Activated T-cell treated with anti-CD3 and anti-CD28 coated beads, Interleukin-2, amount 50 U/mL, for 72 hours (primary cell): Measurements from ENCODE around the gene NCOA7. TPM values are rescaled to one million over a fixed set of nuclear protein-coding genes. Genes with fewer than 3 reads are reported as not detected.
"Not testable (repeated sequence)": the region's sequence is repeated elsewhere in the genome, so short reads cannot be mapped to it uniquely, and the experiment has no call there.

Experiments
- ATAC-seq, 2 donors: fragments of 150-1000 bp; cut with Tn5 transposase; replicated peaks in 1 of 2; 2 replicates each; pipeline ENCODE4 v1.10.0; 2021; ENCODE audit warnings: moderate library complexity in 2 of 2, mild to moderate bottlenecking in 1 of 2
- DNase-seq, 2 donors: peaks; one replicate each; pipeline ENCODE4 v3.0.0; 2021 to 2022; ENCODE audit warnings: mixed read lengths in 1 of 2
- H3K27ac Mint-ChIP-seq: one replicate; pipeline ENCODE4 v1.8.0; 2022; ENCODE audit warnings: mild to moderate bottlenecking, moderate library complexity, mixed read lengths
- H3K27me3 Mint-ChIP-seq: one replicate; pipeline ENCODE4 v1.8.0; 2022; ENCODE audit warnings: low read depth, mixed read lengths
- H3K36me3 Mint-ChIP-seq, 2 donors: one replicate each; pipeline ENCODE4 v1.8.0; 2022; ENCODE audit warnings: mixed read lengths in 2 of 2, mild to moderate bottlenecking in 1 of 2; ENCODE audit not compliant: insufficient read depth in 2 of 2
- H3K4me1 Mint-ChIP-seq: one replicate; pipeline ENCODE4 v1.8.0; 2022; ENCODE audit warnings: low read depth, mixed read lengths
- H3K4me3 Mint-ChIP-seq, 2 donors: one replicate each; pipeline ENCODE4 v1.8.0; 2022; ENCODE audit warnings: mild to moderate bottlenecking in 2 of 2, mixed read lengths in 2 of 2, moderate library complexity in 2 of 2
- H3K9me3 Mint-ChIP-seq, 2 donors: one replicate each; pipeline ENCODE4 v1.8.0; 2022; ENCODE audit warnings: mixed read lengths in 2 of 2
- total RNA-seq, 2 donors: library from RNA; stranded (reverse); gene quantifications; one replicate each; pipeline ENCODE4 v1.2.3, GENCODE V29; 2022

The NCOA7 gene
- total RNA-seq, 2 donors from 2014 or later: 59.6 to 69.1 TPM

GRCh38 chr6:125906158-125906998, 115.6 kb downstream of the NCOA7 start:
- Mint-ChIP-seq H3K36me3 (peaks cover 9 to 18% of the 10 kb centered on the region in 2 donors), H3K27me3 (no peaks in the 10 kb centered on the region), H3K4me3 (no peak overlapping the region), H3K27ac (no peak overlapping the region), H3K4me1 (peaks cover 51% of the 10 kb centered on the region), H3K9me3 (peaks cover 0 to 2% of the 10 kb centered on the region in 2 donors)
- no peak for ATAC-seq
- peak; percentile 60 to 63 for DNase-seq

GRCh38 chr6:125910527-125910926, 119.8 kb downstream of the NCOA7 start:
- H3K27ac Mint-ChIP-seq: peak overlapping the region; percentile 96
- peaks cover 0 to 2% of the 10 kb centered on the region in 2 donors for H3K9me3 Mint-ChIP-seq
- peak; percentile 96 to 97 for ATAC-seq
- H3K36me3 Mint-ChIP-seq: peaks cover 7 to 15% of the 10 kb centered on the region in 2 donors
- H3K27me3 Mint-ChIP-seq: no peaks in the 10 kb centered on the region
- H3K4me3 Mint-ChIP-seq: peak overlapping the region; percentile 59 to 94
- peak in 1 of 2 donors; percentile 31 for DNase-seq
- peaks cover 33% of the 10 kb centered on the region for H3K4me1 Mint-ChIP-seq

GRCh38 chr6:125911051-125911451, 120.3 kb downstream of the NCOA7 start:
- H3K4me1 Mint-ChIP-seq: peaks cover 28% of the 10 kb centered on the region
- not testable (repeated sequence) for DNase-seq, ATAC-seq, H3K27me3 Mint-ChIP-seq, H3K9me3 Mint-ChIP-seq
- peak overlapping the region; percentile 59 to 94 for H3K4me3 Mint-ChIP-seq
- peak overlapping the region; percentile 96 for H3K27ac Mint-ChIP-seq
- H3K36me3 Mint-ChIP-seq: peaks cover 8 to 15% of the 10 kb centered on the region in 2 donors

GRCh38 chr6:125912430-125912829, 121.7 kb downstream of the NCOA7 start:
- H3K36me3 Mint-ChIP-seq: peaks cover 15 to 21% of the 10 kb centered on the region in 2 donors
- not testable (repeated sequence) for H3K4me3 Mint-ChIP-seq, DNase-seq

GRCh38 chr6:125913145-125913544, 122.4 kb downstream of the NCOA7 start:
- Mint-ChIP-seq H3K4me3 (no peak overlapping the region), H3K4me1 (peaks cover 32% of the 10 kb centered on the region), H3K9me3 (peaks cover 0 to 2% of the 10 kb centered on the region in 2 donors), H3K27ac (peak overlapping the region; percentile 78), H3K27me3 (no peaks in the 10 kb centered on the region), H3K36me3 (peaks cover 19 to 26% of the 10 kb centered on the region in 2 donors)
- no peak for DNase-seq
- no peak for ATAC-seq

More at GRCh38 chr6:125912430-125912829, 121.7 kb downstream of the NCOA7 start:
- Mint-ChIP-seq H3K27ac (peak overlapping the region; percentile 71), H3K4me1 (peaks cover 25% of the 10 kb centered on the region)
- H3K9me3 Mint-ChIP-seq, H3K27me3 Mint-ChIP-seq, ATAC-seq: not testable (repeated sequence)

- no peak overlapping the region for H3K4me3 Mint-ChIP-seq
- DNase-seq: no peak
- H3K36me3 Mint-ChIP-seq: peaks cover 19 to 27% of the 10 kb centered on the region in 2 donors
- ATAC-seq: no peak
- no peak overlapping the region for H3K27ac Mint-ChIP-seq
- H3K4me1 Mint-ChIP-seq: peaks cover 39% of the 10 kb centered on the region
- peaks cover 0 to 2% of the 10 kb centered on the region in 2 donors for H3K9me3 Mint-ChIP-seq
- H3K27me3 Mint-ChIP-seq: no peaks in the 10 kb centered on the region
Measured at GRCh38 chr6:125913864-125914351, 123.1 kb downstream of the NCOA7 start.

- H3K27me3 Mint-ChIP-seq: no peaks in the 10 kb centered on the region
- H3K27ac Mint-ChIP-seq: peak overlapping the region; percentile 95
- no peaks in the 10 kb centered on the region for H3K9me3 Mint-ChIP-seq
- peaks cover 28 to 38% of the 10 kb centered on the region in 2 donors for H3K36me3 Mint-ChIP-seq
- no peak for DNase-seq
- ATAC-seq: no peak
- H3K4me1 Mint-ChIP-seq: peaks cover 38% of the 10 kb centered on the region
- H3K4me3 Mint-ChIP-seq: peak overlapping the region; percentile 80 to 94
Measured at GRCh38 chr6:125918230-125918629, 127.5 kb downstream of the NCOA7 start.

- Mint-ChIP-seq H3K36me3 (peaks cover 28 to 45% of the 10 kb centered on the region in 2 donors), H3K9me3 (no peaks in the 10 kb centered on the region), H3K4me3 (peak overlapping the region; percentile 80 to 94), H3K4me1 (peaks cover 45% of the 10 kb centered on the region), H3K27me3 (no peaks in the 10 kb centered on the region), H3K27ac (peak overlapping the region; percentile 95)
- ATAC-seq (peak; percentile 92 to 94), DNase-seq (peak; percentile 48 to 62)
Measured at GRCh38 chr6:125918681-125919566, 128.2 kb downstream of the NCOA7 start.

GRCh38 chr6:125919618-125920017, 128.9 kb downstream of the NCOA7 start:
- Mint-ChIP-seq H3K27ac (peak overlapping the region; percentile 95), H3K4me3 (peak overlapping the region; percentile 80 to 94), H3K27me3 (no peaks in the 10 kb centered on the region), H3K4me1 (peaks cover 47% of the 10 kb centered on the region), H3K9me3 (no peaks in the 10 kb centered on the region), H3K36me3 (peaks cover 28 to 47% of the 10 kb centered on the region in 2 donors)
- DNase-seq: no peak
- ATAC-seq: no peak

GRCh38 chr6:125922322-125922860, 131.6 kb downstream of the NCOA7 start:
- peak overlapping the region in 1 of 2 donors; percentile 19 for H3K4me3 Mint-ChIP-seq
- H3K4me1 Mint-ChIP-seq: peaks cover 56% of the 10 kb centered on the region
- ATAC-seq: no peak
- peaks cover 19 to 43% of the 10 kb centered on the region in 2 donors for H3K36me3 Mint-ChIP-seq
- no peaks in the 10 kb centered on the region for H3K9me3 Mint-ChIP-seq
- H3K27ac Mint-ChIP-seq: no peak overlapping the region
- no peaks in the 10 kb centered on the region for H3K27me3 Mint-ChIP-seq
- no peak for DNase-seq

- peak overlapping the region; percentile 78 for H3K27ac Mint-ChIP-seq
- DNase-seq (no peak), ATAC-seq (no peak)
- H3K9me3 Mint-ChIP-seq: no peaks in the 10 kb centered on the region
- peak overlapping the region in 1 of 2 donors; percentile 9 for H3K4me3 Mint-ChIP-seq
- H3K4me1 Mint-ChIP-seq: peaks cover 46% of the 10 kb centered on the region
- no peaks in the 10 kb centered on the region for H3K27me3 Mint-ChIP-seq
- peaks cover 19 to 47% of the 10 kb centered on the region in 2 donors for H3K36me3 Mint-ChIP-seq
Measured at GRCh38 chr6:125923366-125923877, 132.7 kb downstream of the NCOA7 start.

GRCh38 chr6:125924169-125924568, 133.4 kb downstream of the NCOA7 start:
- no peaks in the 10 kb centered on the region for H3K27me3 Mint-ChIP-seq
- peak in 1 of 2 donors; percentile 15 for DNase-seq
- H3K9me3 Mint-ChIP-seq: no peaks in the 10 kb centered on the region
- peaks cover 17 to 45% of the 10 kb centered on the region in 2 donors for H3K36me3 Mint-ChIP-seq
- peak; percentile 43 to 68 for ATAC-seq
- peaks cover 38% of the 10 kb centered on the region for H3K4me1 Mint-ChIP-seq
- H3K27ac Mint-ChIP-seq: peak overlapping the region; percentile 78
- H3K4me3 Mint-ChIP-seq: no peak overlapping the region
